ENCODE results near the gene HAAO.

HAAO gene

DNA sequence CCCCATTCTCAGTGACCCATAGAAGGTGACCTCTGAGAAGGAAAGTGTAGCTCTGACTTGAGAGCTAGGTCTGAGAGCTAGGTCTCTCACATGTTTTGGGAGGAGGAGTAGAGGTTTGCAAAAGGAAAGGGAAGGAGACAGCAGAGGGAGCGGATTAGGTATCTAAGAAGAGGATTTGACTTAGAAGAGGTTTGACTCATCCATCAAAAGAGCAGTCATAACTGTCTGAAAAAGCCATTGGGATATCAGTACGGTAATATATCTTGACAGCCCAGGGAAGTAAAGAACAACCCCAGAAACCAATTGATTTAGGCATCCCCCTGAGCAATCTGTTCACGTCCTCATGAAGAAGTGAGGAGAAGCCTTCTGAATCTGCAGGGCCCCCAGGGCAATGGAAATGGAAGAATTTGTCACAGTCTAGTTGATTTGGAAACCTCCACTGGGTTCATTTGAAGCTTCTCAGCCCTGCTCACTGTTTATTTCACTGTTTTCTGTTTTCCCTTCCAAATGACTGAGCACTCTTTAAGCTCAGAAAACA lies 47.8 kb downstream of the HAAO start:
- TF ChIP-seq TAF1 (IDR thresholded peaks at IDR 0.05; ENCODE audit: borderline replicate concordance, insufficient read depth, low read length): no peak
- TF ChIP-seq, protein P1, sequence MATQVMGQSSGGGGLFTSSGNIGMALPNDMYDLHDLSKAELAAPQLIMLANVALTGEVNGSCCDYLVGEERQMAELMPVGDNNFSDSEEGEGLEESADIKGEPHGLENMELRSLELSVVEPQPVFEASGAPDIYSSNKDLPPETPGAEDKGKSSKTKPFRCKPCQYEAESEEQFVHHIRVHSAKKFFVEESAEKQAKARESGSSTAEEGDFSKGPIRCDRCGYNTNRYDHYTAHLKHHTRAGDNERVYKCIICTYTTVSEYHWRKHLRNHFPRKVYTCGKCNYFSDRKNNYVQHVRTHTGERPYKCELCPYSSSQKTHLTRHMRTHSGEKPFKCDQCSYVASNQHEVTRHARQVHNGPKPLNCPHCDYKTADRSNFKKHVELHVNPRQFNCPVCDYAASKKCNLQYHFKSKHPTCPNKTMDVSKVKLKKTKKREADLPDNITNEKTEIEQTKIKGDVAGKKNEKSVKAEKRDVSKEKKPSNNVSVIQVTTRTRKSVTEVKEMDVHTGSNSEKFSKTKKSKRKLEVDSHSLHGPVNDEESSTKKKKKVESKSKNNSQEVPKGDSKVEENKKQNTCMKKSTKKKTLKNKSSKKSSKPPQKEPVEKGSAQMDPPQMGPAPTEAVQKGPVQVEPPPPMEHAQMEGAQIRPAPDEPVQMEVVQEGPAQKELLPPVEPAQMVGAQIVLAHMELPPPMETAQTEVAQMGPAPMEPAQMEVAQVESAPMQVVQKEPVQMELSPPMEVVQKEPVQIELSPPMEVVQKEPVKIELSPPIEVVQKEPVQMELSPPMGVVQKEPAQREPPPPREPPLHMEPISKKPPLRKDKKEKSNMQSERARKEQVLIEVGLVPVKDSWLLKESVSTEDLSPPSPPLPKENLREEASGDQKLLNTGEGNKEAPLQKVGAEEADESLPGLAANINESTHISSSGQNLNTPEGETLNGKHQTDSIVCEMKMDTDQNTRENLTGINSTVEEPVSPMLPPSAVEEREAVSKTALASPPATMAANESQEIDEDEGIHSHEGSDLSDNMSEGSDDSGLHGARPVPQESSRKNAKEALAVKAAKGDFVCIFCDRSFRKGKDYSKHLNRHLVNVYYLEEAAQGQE (IDR thresholded peaks at IDR 0.05; ENCODE audit: insufficient read depth in 1 of 2, low read depth in 2 of 2, low read length in 2 of 2): no peak
- no peak for TF ChIP-seq FOXP2 (optimal IDR thresholded peaks at IDR 0.05; ENCODE audit: borderline replicate concordance, extremely low read depth, extremely low read length, insufficient read depth)
- no peak for TF ChIP-seq POLR2AphosphoS5 (IDR thresholded peaks at IDR 0.05; ENCODE audit: low read depth, low read length)
- no peak for TF ChIP-seq SIN3A (IDR thresholded peaks at IDR 0.05; ENCODE audit: borderline replicate concordance, insufficient read depth, low read length)

DNA sequence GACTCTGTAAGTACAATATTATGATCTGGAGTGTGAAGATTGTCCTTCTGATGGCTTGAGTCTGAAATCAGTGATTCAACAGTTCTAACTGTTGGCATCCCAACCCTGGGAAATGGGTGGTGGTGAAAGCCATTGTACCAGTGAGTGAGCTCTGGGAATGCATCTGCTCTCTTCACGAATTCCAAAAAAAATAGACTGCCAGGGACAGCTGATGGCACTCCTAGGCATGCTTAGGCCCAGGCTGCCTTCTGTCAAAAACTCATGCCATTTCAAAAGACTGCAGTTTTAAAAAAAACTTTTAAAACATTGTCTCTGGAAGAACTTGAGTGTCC lies 48.8 kb downstream of the HAAO start:
- TF ChIP-seq POLR2AphosphoS5 (IDR thresholded peaks at IDR 0.05; ENCODE audit: low read depth, low read length): no peak
- TF ChIP-seq TAF1 (IDR thresholded peaks at IDR 0.05; ENCODE audit: borderline replicate concordance, insufficient read depth, low read length): no peak
- TF ChIP-seq FOXP2 (optimal IDR thresholded peaks at IDR 0.05; ENCODE audit: borderline replicate concordance, extremely low read depth, extremely low read length, insufficient read depth): no peak

DNA sequence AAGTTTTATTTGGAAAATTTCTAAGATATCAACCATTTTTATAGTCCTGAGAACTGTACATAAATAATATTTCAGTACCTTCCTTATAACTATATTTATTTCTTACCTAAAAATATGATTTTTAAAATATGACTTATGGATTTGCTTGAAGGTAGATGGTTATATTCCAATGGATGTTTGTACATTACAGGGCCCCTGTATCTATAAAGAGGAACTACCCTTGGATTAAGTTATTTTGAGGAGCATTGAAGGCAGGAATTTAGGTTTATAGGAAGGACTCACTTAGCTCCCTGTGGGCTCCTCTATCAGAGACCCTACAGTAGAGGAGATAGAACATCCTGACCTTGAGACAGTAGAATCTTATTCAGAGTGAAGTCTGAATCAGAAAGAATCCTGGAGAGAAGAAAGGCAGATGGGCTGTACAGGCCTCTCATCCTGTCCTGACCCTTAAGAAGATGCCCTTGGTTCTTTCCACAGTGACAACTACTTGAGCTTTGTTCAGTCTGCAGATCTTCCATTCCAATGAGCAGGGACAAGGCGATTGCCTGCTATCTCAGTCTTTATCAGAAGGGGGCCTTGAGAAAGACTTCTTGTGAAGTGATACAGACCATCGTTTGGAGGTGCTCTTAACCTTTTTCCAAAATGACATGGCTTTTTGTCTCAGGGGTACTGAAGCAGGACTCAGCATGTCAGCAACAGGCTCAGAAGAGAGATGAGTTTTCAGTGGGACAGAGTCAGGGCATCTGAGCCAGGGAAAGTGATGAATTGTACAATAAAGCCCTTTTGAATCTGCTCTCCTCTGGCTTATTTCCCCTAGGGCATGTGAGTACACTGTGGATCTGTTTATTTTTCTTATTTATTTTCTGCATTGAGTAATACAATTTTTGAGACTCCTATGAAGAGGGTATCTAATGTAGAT lies 49.4 kb downstream of the HAAO start:
- no peak for TF ChIP-seq POLR2AphosphoS5 (IDR thresholded peaks at IDR 0.05; ENCODE audit: low read depth, low read length)
- TF ChIP-seq, protein P1 (IDR thresholded peaks at IDR 0.05; ENCODE audit: insufficient read depth in 1 of 2, low read depth in 2 of 2, low read length in 2 of 2): no peak
- TF ChIP-seq TAF1 (IDR thresholded peaks at IDR 0.05; ENCODE audit: borderline replicate concordance, insufficient read depth, low read length): no peak
- no peak for TF ChIP-seq FOXP2 (optimal IDR thresholded peaks at IDR 0.05; ENCODE audit: borderline replicate concordance, extremely low read depth, extremely low read length, insufficient read depth)
- TF ChIP-seq SIN3A (IDR thresholded peaks at IDR 0.05; ENCODE audit: borderline replicate concordance, insufficient read depth, low read length): no peak

DNA sequence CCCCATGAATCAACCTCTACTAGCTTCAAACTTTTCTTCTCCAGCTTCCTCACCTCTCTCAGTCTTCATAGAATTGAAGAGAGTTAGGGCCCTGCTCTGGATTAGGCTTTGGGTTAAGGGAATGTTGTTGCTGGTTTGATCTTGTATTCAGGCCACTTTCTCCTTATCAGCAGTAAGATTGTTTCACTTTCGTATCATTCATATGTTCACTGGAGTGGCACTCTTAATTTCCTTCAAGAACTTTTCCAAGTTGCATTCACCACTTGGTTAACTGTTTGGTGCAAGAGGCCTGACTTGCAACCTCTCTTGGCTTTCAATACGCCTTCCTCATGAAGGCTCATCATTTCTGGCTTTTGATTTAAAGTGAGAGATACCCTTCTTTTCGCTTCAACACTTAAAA lies 51.2 kb downstream of the HAAO start:
- no peak for TF ChIP-seq SIN3A (IDR thresholded peaks at IDR 0.05; ENCODE audit: borderline replicate concordance, insufficient read depth, low read length)
- TF ChIP-seq TAF1 (IDR thresholded peaks at IDR 0.05; ENCODE audit: borderline replicate concordance, insufficient read depth, low read length): no peak
- TF ChIP-seq POLR2AphosphoS5 (IDR thresholded peaks at IDR 0.05; ENCODE audit: low read depth, low read length): no peak
- TF ChIP-seq, protein P1 (IDR thresholded peaks at IDR 0.05; ENCODE audit: insufficient read depth in 1 of 2, low read depth in 2 of 2, low read length in 2 of 2): no peak
- no peak for TF ChIP-seq FOXP2 (optimal IDR thresholded peaks at IDR 0.05; ENCODE audit: borderline replicate concordance, extremely low read depth, extremely low read length, insufficient read depth)

DNA sequence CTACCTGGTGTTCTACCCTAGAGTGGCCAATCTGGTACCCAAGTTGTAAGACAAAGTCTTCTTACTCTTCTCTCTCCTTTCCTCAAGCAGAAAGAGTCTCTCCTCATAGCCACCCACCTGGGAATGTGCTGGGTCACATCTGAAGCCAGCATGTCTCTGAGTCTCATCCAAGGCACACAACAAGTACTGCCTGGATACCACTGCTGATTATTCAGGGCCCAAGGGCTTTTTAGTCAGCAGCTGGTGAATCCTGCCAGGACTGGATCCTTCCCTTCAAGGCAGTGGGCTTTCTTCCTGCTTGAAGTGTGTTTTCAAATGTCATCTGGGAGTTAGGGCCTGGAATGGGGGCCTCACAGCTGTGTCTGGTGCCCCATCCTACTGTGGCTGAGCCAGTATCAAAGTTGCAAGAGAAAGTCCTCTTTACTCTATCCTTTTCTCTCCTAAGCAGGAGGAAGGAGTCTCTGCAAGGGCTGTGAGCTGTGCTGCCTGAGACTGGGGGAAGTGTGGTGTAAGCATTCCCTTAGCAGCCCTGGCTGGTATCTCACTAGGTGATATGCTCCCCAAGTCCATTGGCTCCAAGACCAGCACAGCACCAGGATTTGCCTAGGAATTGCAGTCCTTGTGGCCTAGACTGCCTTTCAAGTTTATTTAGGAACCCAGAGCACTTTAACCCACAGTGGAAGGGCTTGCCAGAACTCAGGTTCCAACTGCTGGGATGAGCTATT lies 55.6 kb downstream of the HAAO start:
- TF ChIP-seq FOXP2 (optimal IDR thresholded peaks at IDR 0.05; ENCODE audit: borderline replicate concordance, extremely low read depth, extremely low read length, insufficient read depth): no peak
- TF ChIP-seq POLR2AphosphoS5 (IDR thresholded peaks at IDR 0.05; ENCODE audit: low read depth, low read length): no peak
- no peak for TF ChIP-seq TAF1 (IDR thresholded peaks at IDR 0.05; ENCODE audit: borderline replicate concordance, insufficient read depth, low read length)
- TF ChIP-seq, protein P1 (IDR thresholded peaks at IDR 0.05; ENCODE audit: insufficient read depth in 1 of 2, low read depth in 2 of 2, low read length in 2 of 2): no peak
- TF ChIP-seq SIN3A (IDR thresholded peaks at IDR 0.05; ENCODE audit: borderline replicate concordance, insufficient read depth, low read length): no peak

Measured in PFSK-1 (cell line).